HepG2 (cell line): ENCODE data around the gene C19orf38. TPM values are rescaled to one million over a fixed set of nuclear protein-coding genes. Genes with fewer than 3 reads are reported as not detected.
A peak's percentile ranks its signal among the peaks of the same experiment; 100 is the strongest.

ENCODE experiments used
- AKAP8 ChIP-seq: sonication (generic); formaldehyde crosslinking; IDR thresholded peaks from 2 replicates; pipeline ENCODE4 v1.5.1; 2020; ENCODE audit warnings: mild to moderate bottlenecking, missing genetic modification reagents
- ETV5 ChIP-seq: IDR thresholded peaks from 2 replicates; pipeline ENCODE4 v1.6.1; 2018; ENCODE audit warnings: missing biosample characterization, missing genetic modification reagents, inconsistent platforms, borderline replicate concordance
- GTF3A ChIP-seq: sonication (generic); formaldehyde crosslinking; conservative IDR thresholded peaks from 2 replicates; pipeline ENCODE4 v1.4.0; 2020; ENCODE audit warnings: mild to moderate bottlenecking, missing genetic modification reagents
- HNRNPL ChIP-seq: fragments of 200-400 bp; formaldehyde crosslinking; IDR thresholded peaks from 2 replicates; pipeline ENCODE4 v1.6.1; 2017; ENCODE audit warnings: mild to moderate bottlenecking, low read depth, low read length
- MAFK ChIP-seq, 2 experiments: IDR thresholded peaks in 1 of 2; conservative IDR thresholded peaks in 1 of 2; 2 replicates each; pipeline ENCODE4 v1.6.1; 2011; ENCODE audit warnings: improper control_type of control experiment in 2 of 2, low read length in 2 of 2
- MYNN ChIP-seq: sonication (generic); formaldehyde crosslinking; IDR thresholded peaks from 2 replicates; pipeline ENCODE4 v1.4.0; 2020; ENCODE audit warnings: mild to moderate bottlenecking, low read depth, missing genetic modification reagents
- NR3C1 ChIP-seq: sonication (generic); formaldehyde crosslinking; IDR thresholded peaks from 2 replicates; pipeline ENCODE4 v1.4.0; 2020; ENCODE audit warnings: missing genetic modification reagents
- PATZ1 ChIP-seq: sonication (generic); formaldehyde crosslinking; IDR thresholded peaks from 2 replicates; pipeline ENCODE4 v1.4.0; 2020; ENCODE audit warnings: missing genetic modification reagents
- PAX8 ChIP-seq: sonication (generic); formaldehyde crosslinking; IDR thresholded peaks from 2 replicates; pipeline ENCODE4 v1.8.0; 2022; ENCODE audit warnings: mild to moderate bottlenecking, missing genetic modification reagents, borderline replicate concordance
- RARG ChIP-seq: sonication (generic); formaldehyde crosslinking; IDR thresholded peaks from 2 replicates; pipeline ENCODE4 v1.4.0; 2020; ENCODE audit warnings: low read depth, mild to moderate bottlenecking, missing genetic modification reagents
- RXRB ChIP-seq: IDR thresholded peaks from 2 replicates; pipeline ENCODE4 v1.6.1; 2016; ENCODE audit warnings: borderline replicate concordance, missing genetic modification reagents, missing compliant biosample characterization
- SP1 ChIP-seq, 2 experiments: fragments of 450-650 bp in 1 of 2; sonication (generic) in 1 of 2; formaldehyde crosslinking in 1 of 2; IDR thresholded peaks; 2 replicates each; pipeline versions ENCODE4 v1.4.0 to v1.6.1; 2016 to 2020; ENCODE audit warnings: missing genetic modification reagents in 1 of 2
- SRSF1 ChIP-seq: fragments of 200-400 bp; formaldehyde crosslinking; optimal IDR thresholded peaks from 2 replicates; pipeline ENCODE3; 2017; ENCODE audit warnings: mild to moderate bottlenecking, low read depth, low read length, moderate library complexity
- TBL1XR1 ChIP-seq: fragments of 150-350 bp; IDR thresholded peaks from 2 replicates; pipeline ENCODE4 v1.6.1; 2014; ENCODE audit warnings: borderline replicate concordance, low read length; ENCODE audit not compliant: partially characterized antibody
- ZBTB7B ChIP-seq: sonication (generic); formaldehyde crosslinking; IDR thresholded peaks from 2 replicates; pipeline ENCODE4 v1.4.0; 2020; ENCODE audit warnings: missing genetic modification reagents
- ZFP1 ChIP-seq: IDR thresholded peaks from 2 replicates; pipeline ENCODE4 v1.6.1; 2016
- ZIK1 ChIP-seq: sonication (generic); formaldehyde crosslinking; IDR thresholded peaks from 2 replicates; pipeline ENCODE4 v1.5.0; 2020; ENCODE audit warnings: mild to moderate bottlenecking, low read depth, missing genetic modification reagents, borderline replicate concordance
- ZNF253 ChIP-seq: sonication (generic); formaldehyde crosslinking; IDR thresholded peaks from 2 replicates; pipeline ENCODE4 v1.8.0; 2022; ENCODE audit warnings: mild to moderate bottlenecking, missing genetic modification reagents, borderline replicate concordance
- ZNF788 ChIP-seq: sonication (generic); formaldehyde crosslinking; IDR thresholded peaks from 2 replicates; pipeline ENCODE4 v1.5.0; 2020; ENCODE audit warnings: mild to moderate bottlenecking, missing genetic modification reagents, borderline replicate concordance
- ZSCAN20 ChIP-seq: sonication (generic); formaldehyde crosslinking; IDR thresholded peaks from 2 replicates; pipeline ENCODE4 v1.4.0; 2020; ENCODE audit warnings: missing genetic modification reagents, mild to moderate bottlenecking, borderline replicate concordance
- polyA plus RNA-seq, 8 experiments: library from polyadenylated mRNA; depleted of rRNA in 3 of 8; stranded (reverse) in 7 of 8; unstranded in 1 of 8; fragments of >200 nt; fragmentation: Illumina TruSeq in 4 of 8; extraction: Trizol in 4 of 8; gene quantifications; 2 replicates each; pipeline versions ENCODE4 v1.2.1 to v1.2.3, GENCODE V29; 2011 to 2016; ENCODE audit warnings: low read depth in 4 of 8, missing spikeins in 1 of 8, mixed read lengths in 1 of 8; ENCODE audit not compliant: insufficient read depth in 1 of 8
- total RNA-seq, 5 experiments: library from RNA; depleted of rRNA; stranded (reverse); fragments of >200 nt; fragmentation: Illumina TruSeq; extraction: Trizol; gene quantifications; 2 replicates each; pipeline ENCODE4 v1.2.3, GENCODE V29; 2016; ENCODE audit warnings: low read depth in 1 of 5
- TF ChIP-seq, protein P1 (sequence below): sonication (generic); IDR thresholded peaks from 2 replicates; pipeline ENCODE4 v1.6.1; 2016; ENCODE audit warnings: low read depth, borderline replicate concordance
- TF ChIP-seq, protein P2 (sequence below): sonication (generic); formaldehyde crosslinking; IDR thresholded peaks from 2 replicates; pipeline ENCODE4 v1.5.0; 2020; ENCODE audit warnings: missing genetic modification reagents
- TF ChIP-seq, protein P3 (sequence below): sonication (generic); formaldehyde crosslinking; IDR thresholded peaks from 2 replicates; pipeline ENCODE4 v1.5.1; 2020; ENCODE audit warnings: missing genetic modification reagents, mild to moderate bottlenecking, borderline replicate concordance

C19orf38 gene
- total and polyA plus RNA-seq, 2 of the 13 experiments (the other 11 are each of a cell fraction or from before 2014, with no cell fraction given), result 0.11 TPM; not detected in 1

GRCh38 chr19:10835754-10836478, 12.3 kb upstream of the C19orf38 start, which contains the start of gene TMED1 (continued):
- TF ChIP-seq MYNN (CRISPR knock-in tag) (no peak; the same call in 1 of the 2 replicates), RARG (CRISPR knock-in tag) (0 out of 2 replicates have a peak, but pooled peaks have one; percentile 75), ZBTB7B (CRISPR knock-in tag) (peak; percentile 42; the same call in 1 of the 2 replicates), PAX8 (CRISPR knock-in tag) (0 out of 2 replicates have a peak, but pooled peaks have one; percentile 81), ZNF253 (no peak), GTF3A (CRISPR knock-in tag) (peak; percentile 90; the same call in 1 of the 2 replicates), ZNF788 (CRISPR knock-in tag) (peak; percentile 18; the same call in 1 of the 2 replicates), PATZ1 (CRISPR knock-in tag) (peak; percentile 85), NR3C1 (CRISPR knock-in tag) (no peak), ZIK1 (CRISPR knock-in tag) (no peak), ETV5 (CRISPR knock-in tag) (peak; percentile 32; the same call in 1 of the 2 replicates), HNRNPL (0 out of 2 replicates have a peak, but pooled peaks have one; percentile 51), TBL1XR1 (no peak), RXRB (0 out of 2 replicates have a peak, but pooled peaks have one; percentile 28), SP1 (IDR thresholded peaks at IDR 0.05) (no peak), SP1 (CRISPR knock-in tag; IDR thresholded peaks at IDR 0.05) (peak; percentile 83), ZFP1 (CRISPR knock-in tag) (peak; percentile 8; the same call in 1 of the 2 replicates), ZSCAN20 (CRISPR knock-in tag) (0 out of 2 replicates have a peak, but pooled peaks have one; percentile 36), AKAP8 (CRISPR knock-in tag) (peak; percentile 79; the same call in 1 of the 2 replicates), SRSF1 (peak; percentile 4), MAFK (conservative IDR thresholded peaks at IDR 0.05 in 1 of 2, IDR thresholded peaks at IDR 0.05 in 1 of 2; ENCODE audit: low read length in 2 of 2) (no peak)
- TF ChIP-seq, protein P1, sequence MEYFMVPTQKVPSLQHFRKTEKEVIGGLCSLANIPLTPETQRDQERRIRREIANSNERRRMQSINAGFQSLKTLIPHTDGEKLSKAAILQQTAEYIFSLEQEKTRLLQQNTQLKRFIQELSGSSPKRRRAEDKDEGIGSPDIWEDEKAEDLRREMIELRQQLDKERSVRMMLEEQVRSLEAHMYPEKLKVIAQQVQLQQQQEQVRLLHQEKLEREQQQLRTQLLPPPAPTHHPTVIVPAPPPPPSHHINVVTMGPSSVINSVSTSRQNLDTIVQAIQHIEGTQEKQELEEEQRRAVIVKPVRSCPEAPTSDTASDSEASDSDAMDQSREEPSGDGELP, result peak; percentile 25; the same call in 1 of the 2 replicates
- TF ChIP-seq, protein P2, sequence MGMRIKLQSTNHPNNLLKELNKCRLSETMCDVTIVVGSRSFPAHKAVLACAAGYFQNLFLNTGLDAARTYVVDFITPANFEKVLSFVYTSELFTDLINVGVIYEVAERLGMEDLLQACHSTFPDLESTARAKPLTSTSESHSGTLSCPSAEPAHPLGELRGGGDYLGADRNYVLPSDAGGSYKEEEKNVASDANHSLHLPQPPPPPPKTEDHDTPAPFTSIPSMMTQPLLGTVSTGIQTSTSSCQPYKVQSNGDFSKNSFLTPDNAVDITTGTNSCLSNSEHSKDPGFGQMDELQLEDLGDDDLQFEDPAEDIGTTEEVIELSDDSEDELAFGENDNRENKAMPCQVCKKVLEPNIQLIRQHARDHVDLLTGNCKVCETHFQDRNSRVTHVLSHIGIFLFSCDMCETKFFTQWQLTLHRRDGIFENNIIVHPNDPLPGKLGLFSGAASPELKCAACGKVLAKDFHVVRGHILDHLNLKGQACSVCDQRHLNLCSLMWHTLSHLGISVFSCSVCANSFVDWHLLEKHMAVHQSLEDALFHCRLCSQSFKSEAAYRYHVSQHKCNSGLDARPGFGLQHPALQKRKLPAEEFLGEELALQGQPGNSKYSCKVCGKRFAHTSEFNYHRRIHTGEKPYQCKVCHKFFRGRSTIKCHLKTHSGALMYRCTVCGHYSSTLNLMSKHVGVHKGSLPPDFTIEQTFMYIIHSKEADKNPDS (CRISPR knock-in tag), result no peak
- TF ChIP-seq, protein P3, sequence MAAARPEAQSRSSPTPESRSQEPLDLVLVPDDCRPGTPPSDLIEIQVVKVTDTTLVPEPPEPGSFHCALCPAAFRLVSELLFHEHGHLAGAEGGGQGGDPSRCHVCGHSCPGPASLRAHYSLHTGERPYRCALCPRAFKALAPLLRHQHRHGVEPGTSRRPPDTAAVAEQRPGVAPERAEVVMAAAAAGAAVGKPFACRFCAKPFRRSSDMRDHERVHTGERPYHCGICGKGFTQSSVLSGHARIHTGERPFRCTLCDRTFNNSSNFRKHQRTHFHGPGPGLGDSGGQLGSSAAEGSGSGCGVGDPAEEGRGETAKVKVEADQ (CRISPR knock-in tag), result 0 out of 2 replicates have a peak, but pooled peaks have one; percentile 1
